Endothelial cell of umbilical vein (primary cell): ENCODE data around the gene PSMB8.

ENCODE experiments used
- POLR2A ChIP-seq: IDR thresholded peaks from 2 replicates; pipeline ENCODE4 v1.6.1; 2012; ENCODE audit warnings: low read depth, mild to moderate bottlenecking, control low read depth, low read length
- TF ChIP-seq, protein P1 (sequence below), 2 donors: IDR thresholded peaks; 1 replicate in 1 of 2; 2 replicates in 1 of 2; pipeline ENCODE4 v1.5.1; 2011; ENCODE audit warnings: low read length in 2 of 2, mild to moderate bottlenecking in 2 of 2, moderate library complexity in 2 of 2, control low read depth in 1 of 2, inconsistent platforms in 1 of 2, low read depth in 1 of 2; ENCODE audit not compliant: insufficient read depth in 1 of 2; ENCODE audit errors: extremely low read depth in 1 of 2
- TF ChIP-seq, protein P2 (sequence below): IDR thresholded peaks from 2 replicates; pipeline ENCODE4 v1.6.1; 2011; ENCODE audit not compliant: insufficient read depth, insufficient read length

DNA sequence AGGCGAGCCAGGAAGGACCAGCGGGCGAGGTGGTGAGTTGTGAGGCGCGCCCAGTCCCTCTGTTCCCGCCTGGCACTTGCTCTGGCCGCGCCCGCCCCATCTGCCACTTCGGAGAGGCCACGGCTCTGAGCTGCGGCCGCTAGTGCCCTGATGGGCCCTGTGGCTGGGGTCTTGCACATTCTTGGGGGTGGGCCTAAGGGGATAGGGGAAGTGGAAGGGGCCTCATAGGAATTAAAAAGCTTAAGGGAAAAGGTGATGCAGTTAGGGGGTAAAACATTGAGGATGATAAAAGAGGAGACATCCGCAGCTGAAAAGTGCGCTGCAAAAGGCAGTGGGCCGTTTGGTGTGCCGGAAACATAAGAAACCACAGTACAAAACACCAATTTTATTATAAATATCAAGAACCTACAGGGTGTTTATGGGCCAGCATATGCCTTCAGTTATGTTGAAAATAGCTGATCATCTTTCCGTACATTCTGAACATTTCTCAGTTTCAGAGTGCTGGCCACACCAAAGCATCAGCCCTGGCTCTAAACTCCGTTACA lies 1.1 kb upstream of the PSMB8 start:
- TF ChIP-seq, protein P1, sequence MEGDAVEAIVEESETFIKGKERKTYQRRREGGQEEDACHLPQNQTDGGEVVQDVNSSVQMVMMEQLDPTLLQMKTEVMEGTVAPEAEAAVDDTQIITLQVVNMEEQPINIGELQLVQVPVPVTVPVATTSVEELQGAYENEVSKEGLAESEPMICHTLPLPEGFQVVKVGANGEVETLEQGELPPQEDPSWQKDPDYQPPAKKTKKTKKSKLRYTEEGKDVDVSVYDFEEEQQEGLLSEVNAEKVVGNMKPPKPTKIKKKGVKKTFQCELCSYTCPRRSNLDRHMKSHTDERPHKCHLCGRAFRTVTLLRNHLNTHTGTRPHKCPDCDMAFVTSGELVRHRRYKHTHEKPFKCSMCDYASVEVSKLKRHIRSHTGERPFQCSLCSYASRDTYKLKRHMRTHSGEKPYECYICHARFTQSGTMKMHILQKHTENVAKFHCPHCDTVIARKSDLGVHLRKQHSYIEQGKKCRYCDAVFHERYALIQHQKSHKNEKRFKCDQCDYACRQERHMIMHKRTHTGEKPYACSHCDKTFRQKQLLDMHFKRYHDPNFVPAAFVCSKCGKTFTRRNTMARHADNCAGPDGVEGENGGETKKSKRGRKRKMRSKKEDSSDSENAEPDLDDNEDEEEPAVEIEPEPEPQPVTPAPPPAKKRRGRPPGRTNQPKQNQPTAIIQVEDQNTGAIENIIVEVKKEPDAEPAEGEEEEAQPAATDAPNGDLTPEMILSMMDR (IDR thresholded peaks at IDR 0.05; ENCODE audit: extremely low read depth in 1 of 2, insufficient read depth in 1 of 2, low read depth in 1 of 2, low read length in 2 of 2) = no peak
- no peak for TF ChIP-seq POLR2A
- TF ChIP-seq, protein P2, sequence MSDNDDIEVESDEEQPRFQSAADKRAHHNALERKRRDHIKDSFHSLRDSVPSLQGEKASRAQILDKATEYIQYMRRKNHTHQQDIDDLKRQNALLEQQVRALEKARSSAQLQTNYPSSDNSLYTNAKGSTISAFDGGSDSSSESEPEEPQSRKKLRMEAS = no peak
